Breast epithelium (tissue), 3 donors: Measurements from ENCODE around the gene VSTM2B.

Source experiments
- POLR2A ChIP-seq: fragments of 450-650 bp; IDR thresholded peaks from one replicate; pipeline ENCODE4 v1.6.1; 2016; ENCODE audit warnings: antibody characterized with exemption, mild to moderate bottlenecking, moderate library complexity
- POLR2AphosphoS5 ChIP-seq, 3 donors: sonication (generic); formaldehyde crosslinking; IDR thresholded peaks; one replicate each; pipeline ENCODE4 v1.6.1; 2017; ENCODE audit warnings: antibody characterized with exemption in 3 of 3
- TF ChIP-seq, protein P1 (sequence below), 3 donors: fragments of 450-650 bp; IDR thresholded peaks; one replicate each; pipeline ENCODE4 v1.5.1; 2016 to 2017; ENCODE audit warnings: antibody characterized with exemption in 3 of 3, mild to moderate bottlenecking in 3 of 3, moderate library complexity in 3 of 3

- TF ChIP-seq POLR2AphosphoS5 (IDR thresholded peaks at IDR 0.05) (no peak), POLR2A (no peak)
- TF ChIP-seq, protein P1, sequence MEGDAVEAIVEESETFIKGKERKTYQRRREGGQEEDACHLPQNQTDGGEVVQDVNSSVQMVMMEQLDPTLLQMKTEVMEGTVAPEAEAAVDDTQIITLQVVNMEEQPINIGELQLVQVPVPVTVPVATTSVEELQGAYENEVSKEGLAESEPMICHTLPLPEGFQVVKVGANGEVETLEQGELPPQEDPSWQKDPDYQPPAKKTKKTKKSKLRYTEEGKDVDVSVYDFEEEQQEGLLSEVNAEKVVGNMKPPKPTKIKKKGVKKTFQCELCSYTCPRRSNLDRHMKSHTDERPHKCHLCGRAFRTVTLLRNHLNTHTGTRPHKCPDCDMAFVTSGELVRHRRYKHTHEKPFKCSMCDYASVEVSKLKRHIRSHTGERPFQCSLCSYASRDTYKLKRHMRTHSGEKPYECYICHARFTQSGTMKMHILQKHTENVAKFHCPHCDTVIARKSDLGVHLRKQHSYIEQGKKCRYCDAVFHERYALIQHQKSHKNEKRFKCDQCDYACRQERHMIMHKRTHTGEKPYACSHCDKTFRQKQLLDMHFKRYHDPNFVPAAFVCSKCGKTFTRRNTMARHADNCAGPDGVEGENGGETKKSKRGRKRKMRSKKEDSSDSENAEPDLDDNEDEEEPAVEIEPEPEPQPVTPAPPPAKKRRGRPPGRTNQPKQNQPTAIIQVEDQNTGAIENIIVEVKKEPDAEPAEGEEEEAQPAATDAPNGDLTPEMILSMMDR (IDR thresholded peaks at IDR 0.05) = no peak
These were observed 29.8 kb upstream of the VSTM2B start for GRCh38 chr19:29495901-29496441.
